Measurements from ENCODE around the gene CREB3L4.

Gene CREB3L4

GRCh38 chr1:153956997-153957715 is 10.5 kb upstream of the CREB3L4 start:
- Histone ChIP-seq H2BK15ac (ENCODE audit: low read length) (no peak overlapping the region), H3K4me1 (ENCODE audit: control insufficient read depth in 2 of 2, insufficient read depth in 1 of 2, low read depth in 1 of 2, low read length in 2 of 2) (peaks cover 15 to 19% of the 10 kb centered on the region in 2 donors), H3K4me3 (ENCODE audit: low read length in 2 of 2) (peak overlapping the region; percentile 88 to 97), H2BK5ac (ENCODE audit: low read length) (no peak overlapping the region), H4K8ac (ENCODE audit: low read depth, low read length) (no peak overlapping the region), H3K9ac (ENCODE audit: low read depth, low read length, poor library complexity) (peak overlapping the region; percentile 94), H3K9me3 (replicated peaks in 1 of 2; ENCODE audit: control insufficient read depth in 2 of 2, insufficient read depth in 1 of 2, low read depth in 1 of 2, low read length in 2 of 2) (no peaks in the 10 kb centered on the region), H3K23ac (ENCODE audit: low read depth, low read length, poor library complexity) (no peak overlapping the region), H4K91ac (ENCODE audit: low read depth, low read length, poor library complexity) (no peak overlapping the region), H2AK5ac (ENCODE audit: low read depth, low read length) (no peak overlapping the region), H3K4me2 (ENCODE audit: insufficient read depth, low read length, poor library complexity, severe bottlenecking) (peak overlapping the region; percentile 56), H2AFZ (ENCODE audit: low read length) (peak overlapping the region; percentile 90), H2BK120ac (ENCODE audit: low read depth, low read length) (no peak overlapping the region), H3K18ac (ENCODE audit: low read length) (no peak overlapping the region), H3K79me1 (ENCODE audit: low read depth, low read length) (peaks cover 14% of the 10 kb centered on the region), H3K36me3 (replicated peaks in 1 of 2; ENCODE audit: control insufficient read depth in 2 of 2, insufficient read depth in 2 of 2, low read length in 2 of 2) (peaks cover 26 to 57% of the 10 kb centered on the region in 2 donors), H3K27me3 (ENCODE audit: control insufficient read depth in 3 of 3, insufficient read depth in 3 of 3, low read depth in 1 of 3, low read length in 3 of 3) (no peaks in the 10 kb centered on the region), H3K14ac (ENCODE audit: low read length) (no peak overlapping the region), H3K4ac (ENCODE audit: low read length) (no peak overlapping the region), H3K27ac (replicated peaks; ENCODE audit: low read length) (no peak overlapping the region), H2BK12ac (ENCODE audit: low read length) (no peak overlapping the region)
- WGBS, 2 donors (ENCODE audit: extremely low coverage in 2 of 2, insufficient read length in 2 of 2, insufficient replicate concordance in 1 of 2) = no CpG with 5 or more reads among the region's 6 CpGs
- DNase-seq (ENCODE audit: low spot score) = no peak

DNA sequence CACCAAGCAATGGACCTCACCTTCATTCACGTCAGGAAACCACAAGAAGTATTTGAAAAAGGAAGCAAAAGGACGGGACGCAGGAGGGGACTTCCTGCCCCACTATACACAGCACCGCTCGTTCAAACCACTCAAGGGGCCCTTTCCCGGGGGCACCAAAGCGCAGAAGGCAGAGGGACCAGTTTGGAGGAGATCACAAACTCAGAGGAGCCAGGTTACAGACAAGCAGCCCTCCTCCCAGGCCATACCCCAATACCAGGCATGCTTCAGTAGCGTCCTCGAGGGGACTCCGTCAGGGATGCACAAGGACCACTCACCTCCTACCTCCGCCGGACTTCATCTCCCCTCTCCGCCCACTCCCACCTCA is 10.0 kb upstream of the CREB3L4 start:
- H2BK15ac ChIP-seq (ENCODE audit: low read length) = no peak overlapping the region
- peak overlapping the region; percentile 90 for H2AFZ ChIP-seq (ENCODE audit: low read length)
- H2AK5ac ChIP-seq (ENCODE audit: low read depth, low read length) = no peak overlapping the region
- H3K27ac ChIP-seq (replicated peaks; ENCODE audit: low read length) = peak overlapping the region; percentile 88
- H4K8ac ChIP-seq (ENCODE audit: low read depth, low read length) = no peak overlapping the region
- peaks cover 21 to 25% of the 10 kb centered on the region in 2 donors for H3K4me1 ChIP-seq (ENCODE audit: control insufficient read depth in 2 of 2, insufficient read depth in 1 of 2, low read depth in 1 of 2, low read length in 2 of 2)
- no peak overlapping the region for H2BK120ac ChIP-seq (ENCODE audit: low read depth, low read length)
- WGBS, 2 donors (ENCODE audit: extremely low coverage in 2 of 2, insufficient read length in 2 of 2, insufficient replicate concordance in 1 of 2) = no CpG with 5 or more reads among the region's 13 CpGs
- peak overlapping the region; percentile 95 for H3K23ac ChIP-seq (ENCODE audit: low read depth, low read length, poor library complexity)
- H3K79me1 ChIP-seq (ENCODE audit: low read depth, low read length) = peaks cover 18% of the 10 kb centered on the region
- DNase-seq (ENCODE audit: low spot score) = no peak
- no peak overlapping the region for H2BK12ac ChIP-seq (ENCODE audit: low read length)
- peak overlapping the region; percentile 56 for H3K4me2 ChIP-seq (ENCODE audit: insufficient read depth, low read length, poor library complexity, severe bottlenecking)
- no peak overlapping the region for H3K4ac ChIP-seq (ENCODE audit: low read length)
- H3K36me3 ChIP-seq (replicated peaks in 1 of 2; ENCODE audit: control insufficient read depth in 2 of 2, insufficient read depth in 2 of 2, low read length in 2 of 2) = peaks cover 20 to 53% of the 10 kb centered on the region in 2 donors
- H2BK5ac ChIP-seq (ENCODE audit: low read length) = no peak overlapping the region
- peak overlapping the region; percentile 88 to 97 for H3K4me3 ChIP-seq (ENCODE audit: low read length in 2 of 2)
- H4K91ac ChIP-seq (ENCODE audit: low read depth, low read length, poor library complexity) = no peak overlapping the region
- peak overlapping the region; percentile 97 for H3K18ac ChIP-seq (ENCODE audit: low read length)
- no peaks in the 10 kb centered on the region for H3K27me3 ChIP-seq (ENCODE audit: control insufficient read depth in 3 of 3, insufficient read depth in 3 of 3, low read depth in 1 of 3, low read length in 3 of 3)
- H3K9ac ChIP-seq (ENCODE audit: low read depth, low read length, poor library complexity) = peak overlapping the region; percentile 94
- H3K9me3 ChIP-seq (replicated peaks in 1 of 2; ENCODE audit: control insufficient read depth in 2 of 2, insufficient read depth in 1 of 2, low read depth in 1 of 2, low read length in 2 of 2) = no peaks in the 10 kb centered on the region
- H3K14ac ChIP-seq (ENCODE audit: low read length) = peak overlapping the region; percentile 72

- Histone ChIP-seq H3K14ac (ENCODE audit: low read length) (peak within 1 kb of the TSS; percentile 72), H3K18ac (ENCODE audit: low read length) (peak within 1 kb of the TSS; percentile 97), H2BK15ac (ENCODE audit: low read length) (no peak within 1 kb of the TSS), H4K91ac (ENCODE audit: low read depth, low read length, poor library complexity) (no peak within 1 kb of the TSS), H3K4me1 (ENCODE audit: control insufficient read depth in 2 of 2, insufficient read depth in 1 of 2, low read depth in 1 of 2, low read length in 2 of 2) (peaks cover 21 to 25% of the 10 kb centered on the region in 2 donors), H3K4ac (ENCODE audit: low read length) (no peak within 1 kb of the TSS), H3K4me3 (ENCODE audit: low read length in 2 of 2) (peak within 1 kb of the TSS; percentile 88 to 97), H3K23ac (ENCODE audit: low read depth, low read length, poor library complexity) (peak within 1 kb of the TSS; percentile 95), H3K4me2 (ENCODE audit: insufficient read depth, low read length, poor library complexity, severe bottlenecking) (peak within 1 kb of the TSS; percentile 56), H4K8ac (ENCODE audit: low read depth, low read length) (no peak within 1 kb of the TSS), H3K27me3 (ENCODE audit: control insufficient read depth in 3 of 3, insufficient read depth in 3 of 3, low read depth in 1 of 3, low read length in 3 of 3) (no peaks in the 10 kb centered on the region), H3K79me1 (ENCODE audit: low read depth, low read length) (peaks cover 18% of the 10 kb centered on the region), H2AFZ (ENCODE audit: low read length) (peak within 1 kb of the TSS; percentile 90), H2BK120ac (ENCODE audit: low read depth, low read length) (no peak within 1 kb of the TSS), H3K36me3 (replicated peaks in 1 of 2; ENCODE audit: control insufficient read depth in 2 of 2, insufficient read depth in 2 of 2, low read length in 2 of 2) (peaks cover 20 to 51% of the 10 kb centered on the region in 2 donors), H3K27ac (replicated peaks; ENCODE audit: low read length) (peak within 1 kb of the TSS; percentile 88), H3K9me3 (replicated peaks in 1 of 2; ENCODE audit: control insufficient read depth in 2 of 2, insufficient read depth in 1 of 2, low read depth in 1 of 2, low read length in 2 of 2) (no peaks in the 10 kb centered on the region), H2BK5ac (ENCODE audit: low read length) (peak within 1 kb of the TSS; percentile 43), H3K9ac (ENCODE audit: low read depth, low read length, poor library complexity) (peak within 1 kb of the TSS; percentile 94), H2AK5ac (ENCODE audit: low read depth, low read length) (no peak within 1 kb of the TSS), H2BK12ac (ENCODE audit: low read length) (no peak within 1 kb of the TSS)
- DNase-seq (ENCODE audit: low spot score) = peak; percentile 97
- no CpG with 5 or more reads among the region's 75 CpGs for WGBS, 2 donors (ENCODE audit: extremely low coverage in 2 of 2, insufficient read length in 2 of 2, insufficient replicate concordance in 1 of 2)
These were observed 9.4 kb upstream of the CREB3L4 start, which contains the start of gene CRTC2 for GRCh38 chr1:153958111-153958960. Gene CRTC2, minus strand, starts transcription at chr1:153958612. Its CDS starts 115 bp downstream, at chr1:153958497.

DNA sequence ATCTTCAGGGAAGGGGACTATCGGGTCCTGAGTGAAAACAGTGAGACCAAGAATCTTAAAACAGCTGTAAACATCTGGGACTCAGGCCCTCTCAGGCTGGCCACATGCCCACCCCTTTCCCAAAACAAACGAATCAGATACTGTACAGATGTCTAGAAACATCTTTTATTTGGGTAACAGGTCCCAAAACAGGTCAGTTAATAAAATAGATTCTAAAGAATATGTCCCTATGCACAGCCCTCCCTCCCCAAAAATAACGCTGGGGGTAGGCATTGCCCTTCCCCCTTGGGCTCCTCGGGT is 8.8 kb upstream of the CREB3L4 start:
- Histone ChIP-seq H3K23ac (ENCODE audit: low read depth, low read length, poor library complexity) (no peak overlapping the region), H3K4me2 (ENCODE audit: insufficient read depth, low read length, poor library complexity, severe bottlenecking) (peak overlapping the region; percentile 28), H3K27me3 (ENCODE audit: control insufficient read depth in 3 of 3, insufficient read depth in 3 of 3, low read depth in 1 of 3, low read length in 3 of 3) (no peaks in the 10 kb centered on the region), H3K14ac (ENCODE audit: low read length) (no peak overlapping the region), H2BK120ac (ENCODE audit: low read depth, low read length) (no peak overlapping the region), H2BK15ac (ENCODE audit: low read length) (no peak overlapping the region), H2AFZ (ENCODE audit: low read length) (peak overlapping the region; percentile 3), H3K9me3 (replicated peaks in 1 of 2; ENCODE audit: control insufficient read depth in 2 of 2, insufficient read depth in 1 of 2, low read depth in 1 of 2, low read length in 2 of 2) (no peaks in the 10 kb centered on the region), H3K18ac (ENCODE audit: low read length) (no peak overlapping the region), H3K27ac (replicated peaks; ENCODE audit: low read length) (peak overlapping the region; percentile 52), H4K8ac (ENCODE audit: low read depth, low read length) (no peak overlapping the region), H2BK12ac (ENCODE audit: low read length) (no peak overlapping the region), H3K36me3 (replicated peaks in 1 of 2; ENCODE audit: control insufficient read depth in 2 of 2, insufficient read depth in 2 of 2, low read length in 2 of 2) (peaks cover 20 to 45% of the 10 kb centered on the region in 2 donors), H3K4me1 (ENCODE audit: control insufficient read depth in 2 of 2, insufficient read depth in 1 of 2, low read depth in 1 of 2, low read length in 2 of 2) (peaks cover 21 to 26% of the 10 kb centered on the region in 2 donors), H3K4me3 (ENCODE audit: low read length in 2 of 2) (peak overlapping the region in 1 of 2 donors; percentile 4), H3K79me1 (ENCODE audit: low read depth, low read length) (peaks cover 18% of the 10 kb centered on the region), H4K91ac (ENCODE audit: low read depth, low read length, poor library complexity) (no peak overlapping the region), H2BK5ac (ENCODE audit: low read length) (no peak overlapping the region), H3K9ac (ENCODE audit: low read depth, low read length, poor library complexity) (no peak overlapping the region), H3K4ac (ENCODE audit: low read length) (no peak overlapping the region), H2AK5ac (ENCODE audit: low read depth, low read length) (no peak overlapping the region)
- no peak for DNase-seq (ENCODE audit: low spot score)
- WGBS, 2 donors (ENCODE audit: extremely low coverage in 2 of 2, insufficient read length in 2 of 2, insufficient replicate concordance in 1 of 2) = no CpG with 5 or more reads among the region's 4 CpGs

All from neuronal stem cell (in vitro differentiated cells).